ENCODE results near the gene PIP5K1B.

DNA sequence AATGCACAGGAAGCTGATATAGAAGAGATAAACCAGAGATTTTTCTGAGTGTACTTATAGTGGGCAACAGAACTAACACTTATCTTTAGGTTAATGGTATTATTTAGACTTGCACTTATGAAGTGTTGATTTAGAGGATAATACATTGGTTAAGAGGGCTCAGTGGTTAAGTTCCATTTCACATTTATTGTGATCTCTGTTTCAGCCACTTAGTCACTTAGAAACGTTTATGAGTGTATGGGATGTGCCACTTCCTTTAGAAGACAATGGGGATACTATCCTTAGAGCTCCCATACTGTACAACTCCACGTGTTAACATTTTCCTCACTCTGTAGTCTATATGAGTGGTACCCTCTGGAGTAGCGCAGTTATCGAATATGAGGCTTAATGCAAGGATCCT, 57.5 kb downstream of the PIP5K1B start:
- TF ChIP-seq POLR2AphosphoS5 (IDR thresholded peaks at IDR 0.05; ENCODE audit: low read depth, low read length) (no peak), REST (IDR thresholded peaks at IDR 0.05; ENCODE audit: insufficient read depth in 1 of 2, low read depth in 2 of 2, low read length in 2 of 2) (no peak), TAF1 (IDR thresholded peaks at IDR 0.05; ENCODE audit: borderline replicate concordance, insufficient read depth, low read length) (no peak), SIN3A (IDR thresholded peaks at IDR 0.05; ENCODE audit: borderline replicate concordance, insufficient read depth, low read length) (no peak), FOXP2 (optimal IDR thresholded peaks at IDR 0.05; ENCODE audit: borderline replicate concordance, extremely low read depth, extremely low read length, insufficient read depth) (no peak)

Measured in PFSK-1 (cell line).